Measurements from ENCODE around the gene DCDC1.

DCDC1 gene

GRCh38 chr11:31259797-31260196 is 109.7 kb downstream of the DCDC1 start:
- no peak overlapping the region for H3K4me3 ChIP-seq
- DNase-seq (ENCODE audit: low spot score), result no peak
- no peak for TF ChIP-seq CTCF (IDR thresholded peaks at IDR 0.05)
- H3K27ac ChIP-seq, result no peak overlapping the region

- Histone ChIP-seq H3K27ac (no peak overlapping the region), H3K4me3 (no peak overlapping the region)
- no peak for TF ChIP-seq CTCF (IDR thresholded peaks at IDR 0.05)
- DNase-seq (ENCODE audit: low spot score), result no peak
Observed at GRCh38 chr11:31254415-31254814, 115.1 kb downstream of the DCDC1 start.

DNA sequence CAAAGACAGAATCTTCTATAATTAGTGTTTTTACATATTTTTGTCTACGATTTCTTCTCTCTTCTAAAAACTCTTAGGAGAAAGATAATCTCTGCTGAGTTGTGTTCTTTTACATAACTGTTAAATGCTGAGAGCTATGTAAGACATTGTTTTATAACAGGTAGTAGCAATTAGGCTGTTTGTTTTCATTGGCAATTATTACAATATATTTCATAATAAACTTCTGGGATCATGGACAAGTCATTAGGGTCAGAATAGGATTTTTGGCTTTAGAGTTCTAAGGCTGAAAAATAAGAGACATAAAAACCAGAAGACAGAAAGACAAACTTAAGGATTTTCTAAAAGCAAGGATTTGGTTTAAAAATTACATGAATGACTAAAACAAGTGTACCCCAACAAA is 120.8 kb downstream of the DCDC1 start:
- no peak for TF ChIP-seq CTCF (IDR thresholded peaks at IDR 0.05)
- no peak overlapping the region for H3K4me3 ChIP-seq
- DNase-seq (ENCODE audit: low spot score), result no peak

DNA sequence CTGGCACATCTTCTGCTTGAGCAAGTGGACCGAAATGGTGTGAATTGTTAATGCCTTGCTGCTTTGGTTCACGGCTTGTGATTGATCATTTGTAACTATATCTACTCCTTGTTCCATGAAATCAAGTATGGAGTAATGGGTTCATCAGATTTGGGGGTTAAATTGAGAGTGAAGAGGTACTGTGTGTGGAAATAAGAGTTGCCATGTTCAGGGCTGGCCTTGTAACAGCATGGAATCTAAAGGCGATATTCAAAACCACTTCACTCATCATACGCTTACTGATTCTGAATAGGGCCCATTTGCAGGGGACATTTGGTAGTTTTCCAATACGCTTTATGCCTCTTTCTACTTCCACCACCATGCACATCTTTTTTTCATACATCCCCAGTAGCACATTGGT is 122.2 kb downstream of the DCDC1 start:
- H3K27ac ChIP-seq, result no peak overlapping the region
- TF ChIP-seq CTCF (IDR thresholded peaks at IDR 0.05), result no peak
- H3K4me3 ChIP-seq, result no peak overlapping the region
- no peak for DNase-seq (ENCODE audit: low spot score)

More for the DNA sequence above, 120.8 kb downstream of the DCDC1 start:
- no peak overlapping the region for H3K27ac ChIP-seq

- no peak overlapping the region for H3K27ac ChIP-seq
Observed at GRCh38 chr11:31246451-31247165, 122.9 kb downstream of the DCDC1 start.

GRCh38 chr11:31243706-31244105 is 125.8 kb downstream of the DCDC1 start:
- TF ChIP-seq CTCF (IDR thresholded peaks at IDR 0.05), result no peak
- no peak for DNase-seq (ENCODE audit: low spot score)
- Histone ChIP-seq H3K27ac (no peak overlapping the region), H3K4me3 (no peak overlapping the region)

More at GRCh38 chr11:31246451-31247165, 122.9 kb downstream of the DCDC1 start:
- DNase-seq (ENCODE audit: low spot score), result no peak
- no peak overlapping the region for H3K4me3 ChIP-seq
- TF ChIP-seq CTCF (IDR thresholded peaks at IDR 0.05), result no peak

DNA sequence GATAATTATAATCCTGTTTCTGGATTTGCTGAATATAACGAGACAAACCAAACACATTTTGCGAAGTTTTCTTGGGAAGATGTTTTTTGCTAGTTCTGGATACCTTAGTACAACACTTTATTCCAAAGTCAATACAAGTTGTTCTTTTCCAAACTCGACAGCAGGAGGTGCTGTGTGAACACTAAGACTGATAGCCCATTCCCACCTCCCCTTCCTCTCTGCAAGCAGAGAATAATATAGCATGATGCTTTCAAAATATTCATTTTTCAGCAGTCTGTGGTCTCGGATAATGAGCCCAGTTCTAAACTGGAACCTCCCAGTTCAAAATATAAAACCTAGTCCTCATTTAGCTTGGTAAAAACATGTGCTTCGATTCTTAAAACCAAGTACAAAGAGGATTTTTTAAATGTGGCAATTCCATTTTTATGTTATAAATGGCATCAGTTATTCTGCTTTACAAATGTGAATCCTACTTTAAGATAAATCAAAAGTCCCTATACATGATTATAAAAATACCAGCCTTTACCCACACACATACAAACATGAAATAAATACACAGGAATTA is 129.1 kb downstream of the DCDC1 start:
- no peak for DNase-seq (ENCODE audit: low spot score)
- TF ChIP-seq CTCF (IDR thresholded peaks at IDR 0.05), result no peak

More for the DNA sequence above, 129.1 kb downstream of the DCDC1 start:
- Histone ChIP-seq H3K27ac (no peak overlapping the region), H3K4me3 (no peak overlapping the region)

Data from coronary artery (tissue), 2 donors.